Measurements from ENCODE around the gene HUNK.
A peak's percentile ranks its signal among the peaks of the same experiment; 100 is the strongest.

HUNK gene

GRCh38 chr21:31918250-31918775 lies 45.5 kb downstream of the HUNK start:
- DNase-seq: no peak

- DNase-seq: no peak
Observed at GRCh38 chr21:31920275-31920674, 47.5 kb downstream of the HUNK start.

DNA sequence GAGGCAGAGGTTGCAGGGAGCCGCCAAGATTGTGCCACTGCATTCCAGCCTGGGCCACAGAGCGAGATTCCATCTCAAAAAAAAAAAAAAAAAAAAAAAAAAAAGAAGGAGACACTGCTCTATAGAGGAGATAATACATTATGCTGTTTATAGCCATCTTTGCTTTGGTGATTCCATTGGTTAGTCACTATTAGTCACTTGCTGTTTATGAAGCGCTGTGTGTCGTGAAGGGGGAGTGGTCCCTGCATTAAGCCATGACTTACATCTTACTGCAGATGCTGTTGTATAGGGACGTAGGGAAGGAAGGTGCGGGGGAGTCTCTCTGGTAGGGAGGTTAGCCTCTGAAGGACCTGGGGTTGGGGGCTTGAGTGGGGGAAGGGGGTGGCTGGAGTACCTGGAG lies 48.3 kb downstream of the HUNK start:
- DNase-seq: no peak

- DNase-seq: no peak
Observed at GRCh38 chr21:31922881-31923280, 50.1 kb downstream of the HUNK start.

DNA sequence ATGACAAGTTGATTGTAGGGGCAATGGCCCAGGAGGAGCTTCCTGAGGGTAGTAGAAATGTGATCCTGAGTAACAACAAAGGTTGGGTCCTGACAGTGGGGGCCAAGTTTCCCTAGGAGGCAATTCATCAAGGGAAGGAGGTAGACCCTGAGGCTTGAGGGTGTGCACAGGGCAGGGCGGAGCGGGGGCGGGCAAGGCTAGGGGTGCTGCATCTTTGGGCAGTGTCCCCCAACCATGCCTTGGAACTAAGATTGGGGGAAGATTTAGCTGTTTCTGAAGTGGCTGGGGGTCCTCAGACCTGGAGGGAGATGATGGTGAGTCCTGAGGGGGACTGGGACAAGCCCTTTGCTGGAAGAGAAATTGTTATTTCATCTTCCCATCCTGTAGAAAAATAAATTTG lies 50.9 kb downstream of the HUNK start:
- no peak for DNase-seq

GRCh38 chr21:31924548-31924947 lies 51.7 kb downstream of the HUNK start:
- no peak for DNase-seq

DNA sequence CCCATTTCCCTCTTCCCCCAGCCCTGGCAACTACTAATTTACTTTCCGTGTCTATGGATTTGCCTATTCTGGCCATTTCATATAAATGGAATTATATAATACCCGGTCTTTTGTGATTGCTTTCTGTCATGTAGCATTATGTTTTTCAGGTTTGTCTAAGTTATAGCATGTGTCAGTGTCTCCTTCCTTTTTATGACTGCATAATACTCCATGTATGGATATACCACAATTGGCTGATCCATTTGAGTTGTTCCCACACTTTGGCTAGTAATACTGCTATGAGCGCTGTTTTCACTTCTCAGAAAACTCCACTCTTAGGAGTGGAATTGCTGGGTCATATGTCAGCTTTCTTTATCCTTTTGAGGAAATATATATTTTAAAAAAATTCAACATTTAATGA lies 53.7 kb downstream of the HUNK start:
- DNase-seq: no peak

DNA sequence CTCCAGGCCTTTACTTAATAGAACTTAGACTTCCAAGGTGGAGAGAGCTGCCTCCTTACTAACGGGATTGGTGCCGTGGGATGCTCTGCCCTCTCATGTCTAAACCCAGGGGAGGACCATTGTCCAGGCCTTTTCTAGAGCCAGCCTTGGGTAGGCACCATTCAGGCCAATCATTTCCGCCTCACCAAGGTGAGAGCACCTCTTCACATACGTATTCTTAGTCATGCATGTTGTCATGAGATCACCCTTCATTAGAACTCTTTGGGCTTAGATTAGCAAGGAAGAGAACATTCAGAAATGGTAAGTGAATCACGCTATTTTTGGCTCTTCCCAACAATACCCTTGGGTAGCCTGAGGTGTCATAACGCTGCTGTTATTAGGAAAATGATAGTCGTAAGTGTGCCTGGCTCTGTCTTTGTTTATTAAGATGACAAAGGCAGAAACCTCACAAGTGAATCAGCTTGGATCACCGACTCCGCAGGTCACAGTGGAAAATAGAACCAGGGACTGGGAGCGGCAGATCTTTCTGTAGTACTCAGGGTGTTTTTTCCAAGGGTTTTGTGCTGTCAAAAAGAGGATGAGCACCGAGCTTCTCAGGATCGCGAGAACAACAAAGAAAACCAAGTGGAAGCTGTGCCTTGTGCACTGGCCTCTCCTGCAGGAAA lies 55.0 kb downstream of the HUNK start:
- peak in 1 of 56 donors; percentile 26 for DNase-seq

GRCh38 chr21:31928656-31929055 lies 55.8 kb downstream of the HUNK start:
- no peak for DNase-seq

DNA sequence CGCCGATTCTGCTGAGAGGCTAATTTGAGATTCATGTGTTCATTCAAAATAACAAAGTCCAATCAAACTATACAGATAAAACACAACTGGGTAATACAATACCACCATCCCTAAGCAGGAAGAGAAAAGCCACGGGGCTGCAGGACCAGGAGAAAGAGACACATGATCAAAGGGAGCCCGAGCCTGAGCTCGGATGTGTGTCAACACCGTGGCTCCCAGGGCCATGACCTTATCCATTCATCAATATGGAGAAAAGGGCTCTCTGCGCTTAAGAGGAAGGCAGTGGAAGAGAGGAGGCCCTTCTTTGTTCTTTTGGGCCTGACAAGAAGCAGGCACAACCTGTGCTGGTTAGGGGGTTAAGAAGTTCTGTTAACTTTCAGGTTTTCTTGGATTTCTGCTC lies 56.7 kb downstream of the HUNK start:
- no peak for DNase-seq

DNA sequence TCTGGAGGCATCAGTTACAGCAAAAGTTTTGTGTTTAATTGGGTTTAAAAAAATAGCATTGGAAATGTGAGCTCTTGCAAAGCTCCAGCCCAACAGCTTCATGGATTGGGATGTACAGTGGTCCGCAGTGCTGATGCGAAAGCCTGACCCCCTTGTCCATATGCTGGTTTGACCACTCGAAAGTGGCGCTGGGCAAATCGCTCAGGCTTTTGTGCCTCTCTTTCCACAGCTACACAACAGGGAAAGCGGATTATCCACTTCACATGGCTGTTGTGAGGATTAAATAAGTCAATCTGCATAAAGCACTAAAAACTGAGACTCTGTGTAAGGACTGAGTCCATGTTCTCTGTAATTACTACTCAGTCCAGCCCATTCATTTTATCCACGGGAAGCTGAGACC lies 57.2 kb downstream of the HUNK start:
- DNase-seq: no peak

DNA sequence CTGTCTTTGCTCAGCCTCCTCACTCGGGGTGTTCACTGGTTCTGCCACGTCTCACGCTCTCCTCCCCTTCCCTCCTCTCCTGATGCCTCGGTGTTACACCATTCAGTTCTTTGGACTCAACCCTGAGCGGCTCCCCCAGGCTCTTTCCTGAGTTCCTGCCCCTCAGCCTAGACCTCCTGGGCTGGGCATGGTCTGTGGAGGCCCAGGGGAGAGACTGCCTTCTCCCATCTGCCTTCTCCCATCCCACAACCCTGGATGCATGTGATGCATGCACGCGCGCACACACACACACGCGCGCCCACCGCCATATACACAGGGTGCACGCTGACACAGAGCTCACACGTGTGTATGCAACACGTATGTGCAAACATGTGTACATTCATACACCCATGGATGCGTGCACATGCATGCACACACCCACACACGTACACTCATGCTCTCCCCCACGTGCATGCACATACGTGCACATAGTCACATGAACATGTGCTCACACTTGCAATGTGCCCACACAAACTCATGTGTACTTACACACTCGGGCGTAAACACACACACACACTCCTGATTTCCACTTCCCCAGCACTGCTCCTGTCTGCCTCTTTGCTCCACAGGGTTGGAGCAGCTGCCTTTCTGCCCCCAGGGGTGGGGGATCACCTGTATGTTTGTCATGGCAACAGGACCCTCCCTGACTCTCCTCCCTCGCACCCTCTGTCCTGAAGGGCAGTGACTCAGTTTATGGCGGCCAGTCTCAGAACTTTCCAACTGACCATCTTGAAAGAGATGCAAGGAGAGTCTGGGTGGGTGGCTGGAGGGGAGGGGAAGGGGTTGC lies 59.0 kb downstream of the HUNK start:
- no peak for DNase-seq

- no peak for DNase-seq
Observed at GRCh38 chr21:31932470-31932764, 59.6 kb downstream of the HUNK start.

GRCh38 chr21:31937303-31937702 lies 64.5 kb downstream of the HUNK start:
- no peak for DNase-seq

- DNase-seq: no peak
Observed at GRCh38 chr21:31938330-31939301, 65.8 kb downstream of the HUNK start.

- no peak for DNase-seq
Observed at GRCh38 chr21:31941694-31942093, 68.9 kb downstream of the HUNK start.

DNA sequence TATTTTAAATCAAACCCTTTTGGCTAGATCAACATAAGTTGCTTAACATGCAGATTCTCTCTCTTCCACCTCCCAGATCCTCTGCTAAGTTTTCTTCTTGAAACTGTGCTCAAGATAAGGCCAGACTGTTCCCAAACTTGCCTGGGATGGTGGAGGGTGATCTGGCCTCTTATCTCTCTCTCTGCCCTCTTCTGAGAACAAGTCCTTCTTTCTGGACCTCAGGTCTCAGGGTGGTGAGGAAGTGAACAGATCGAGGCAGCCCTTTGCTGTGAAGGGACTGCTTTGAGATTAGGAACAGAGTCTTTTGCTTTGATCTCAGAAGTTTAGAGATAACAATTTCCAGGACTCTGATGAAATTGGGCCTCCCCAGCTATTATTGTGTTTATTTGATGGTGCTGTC lies 70.7 kb downstream of the HUNK start:
- no peak for DNase-seq

- no peak for DNase-seq
Observed at GRCh38 chr21:31945141-31945540, 72.3 kb downstream of the HUNK start.

DNA sequence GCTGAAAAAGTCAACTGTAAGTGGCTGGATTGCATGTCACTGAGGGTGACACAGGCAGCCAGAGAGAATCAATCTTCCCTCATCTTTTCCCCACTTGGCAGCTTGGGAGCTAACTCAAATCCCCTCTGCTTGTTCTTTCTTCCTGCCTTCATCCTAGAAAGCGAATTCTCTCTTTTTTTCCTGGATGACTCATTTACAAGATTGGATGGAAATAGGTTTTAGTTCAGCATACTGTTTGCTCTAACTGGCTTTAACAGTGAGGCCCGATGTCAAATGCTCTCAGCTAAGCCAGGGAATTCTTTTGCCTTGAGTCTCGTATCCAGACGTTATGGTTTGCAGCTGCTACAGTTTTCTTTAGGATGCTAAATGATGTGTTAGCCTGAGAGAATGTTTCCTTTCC lies 72.7 kb downstream of the HUNK start:
- DNase-seq: no peak

DNA sequence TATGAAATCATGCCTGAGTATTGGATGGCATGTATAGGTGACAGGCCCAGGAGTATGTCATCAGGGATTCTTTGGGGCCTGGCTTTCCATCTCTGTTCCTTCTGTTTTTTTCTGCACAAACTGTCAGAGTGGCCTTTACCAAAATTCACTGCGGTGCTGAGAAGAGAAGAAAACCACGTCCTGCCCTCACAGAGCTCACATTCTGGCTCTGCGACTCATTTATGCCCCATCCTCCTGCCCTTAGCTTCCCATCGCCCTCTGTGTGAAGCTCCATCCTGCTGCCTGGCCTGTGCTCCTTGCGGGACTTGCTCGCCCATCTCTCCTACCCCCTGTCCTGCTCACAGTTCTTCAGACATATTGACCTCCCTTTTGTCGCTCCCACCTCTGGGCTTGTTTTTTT lies 73.4 kb downstream of the HUNK start:
- DNase-seq: no peak

GRCh38 chr21:31946876-31947550 lies 74.2 kb downstream of the HUNK start:
- peak in 3 of 56 donors; percentile 3 to 47 (median 18) for DNase-seq
